ENCODE results near the gene WDFY2.

Gene WDFY2

GRCh38 chr13:51601601-51602565, 17.6 kb downstream of the WDFY2 start:
- no peak for DNase-seq

GRCh38 chr13:51603716-51604115, 19.5 kb downstream of the WDFY2 start:
- DNase-seq, result no peak

- DNase-seq, result no peak
Observed at GRCh38 chr13:51605698-51606097, 21.4 kb downstream of the WDFY2 start.

GRCh38 chr13:51607165-51607564, 22.9 kb downstream of the WDFY2 start:
- DNase-seq, result no peak

- DNase-seq, result no peak
Observed at GRCh38 chr13:51608857-51609406, 24.7 kb downstream of the WDFY2 start.

GRCh38 chr13:51612867-51613266, 28.6 kb downstream of the WDFY2 start:
- no peak for DNase-seq

- no peak for DNase-seq
Observed at GRCh38 chr13:51613535-51613934, 29.3 kb downstream of the WDFY2 start.

GRCh38 chr13:51614350-51614786, 30.1 kb downstream of the WDFY2 start:
- DNase-seq, result peak; percentile 29

- DNase-seq, result no peak
Observed at GRCh38 chr13:51618626-51619025, 34.4 kb downstream of the WDFY2 start.

GRCh38 chr13:51619614-51620013, 35.4 kb downstream of the WDFY2 start:
- DNase-seq, result no peak

- no peak for DNase-seq
Observed at GRCh38 chr13:51620165-51620983, 36.1 kb downstream of the WDFY2 start.

GRCh38 chr13:51621602-51622001, 37.3 kb downstream of the WDFY2 start:
- DNase-seq, result no peak

- DNase-seq, result no peak
Observed at GRCh38 chr13:51623473-51623872, 39.2 kb downstream of the WDFY2 start.

GRCh38 chr13:51624207-51624606, 39.9 kb downstream of the WDFY2 start:
- no peak for DNase-seq

- no peak for DNase-seq
Observed at GRCh38 chr13:51624695-51625345, 40.6 kb downstream of the WDFY2 start.

- no peak for DNase-seq
Observed at GRCh38 chr13:51625555-51626345, 41.5 kb downstream of the WDFY2 start.

- DNase-seq, result no peak
Observed at GRCh38 chr13:51626749-51627148, 42.5 kb downstream of the WDFY2 start.

- no peak for DNase-seq
Observed at GRCh38 chr13:51628059-51628852, 44.0 kb downstream of the WDFY2 start.

- DNase-seq, result no peak
Observed at GRCh38 chr13:51629491-51630287, 45.4 kb downstream of the WDFY2 start.

- no peak for DNase-seq
Observed at GRCh38 chr13:51630288-51630615, 46.0 kb downstream of the WDFY2 start.
